CD4-positive, alpha-beta T cell treated with Interleukin-6 for 4 hours (primary cell): Measurements from ENCODE around the gene DNAJA1.
"Not testable (repeated sequence)": the region's sequence is repeated elsewhere in the genome, so short reads cannot be mapped to it uniquely, and the experiment has no call there.

Experiments used
- DNase-seq: peaks from one replicate; pipeline ENCODE4 v3.0.0-alpha.2; 2020; ENCODE audit warnings: mixed read lengths

Gene DNAJA1

DNA sequence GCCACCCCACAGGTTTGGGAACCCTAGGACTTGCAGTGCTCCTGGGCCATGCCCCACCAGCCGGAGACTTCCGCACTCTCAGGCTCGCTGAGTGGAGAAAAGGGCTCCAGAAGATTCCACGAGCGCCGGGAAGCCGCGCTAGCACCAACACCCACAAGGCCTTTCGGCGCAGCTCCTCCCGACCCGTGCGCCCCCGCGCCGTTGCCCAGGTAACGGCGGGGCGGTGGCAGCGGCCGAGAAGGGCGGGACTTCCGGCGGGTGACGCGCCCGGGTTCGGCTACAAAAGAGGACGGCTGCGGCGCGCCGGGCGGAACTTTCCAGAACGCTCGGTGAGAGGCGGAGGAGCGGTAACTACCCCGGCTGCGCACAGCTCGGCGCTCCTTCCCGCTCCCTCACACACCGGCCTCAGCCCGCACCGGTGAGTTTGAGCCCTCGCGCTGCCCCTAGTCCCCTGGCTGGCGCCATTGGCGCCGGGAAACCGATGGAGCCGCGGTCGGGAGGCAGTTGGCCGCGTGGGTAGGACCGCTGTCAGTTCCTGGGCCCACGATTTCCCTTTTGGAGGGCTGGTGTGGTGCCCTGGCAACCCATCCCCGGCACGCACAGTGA lies at the start of gene DNAJA1:
DNAJA1 (plus strand) TSS at position 308 of the 606 bp plus-strand sequence. CDS start 1,212 bp downstream, outside the sequence.
- DNase-seq: peak; percentile 94

DNA sequence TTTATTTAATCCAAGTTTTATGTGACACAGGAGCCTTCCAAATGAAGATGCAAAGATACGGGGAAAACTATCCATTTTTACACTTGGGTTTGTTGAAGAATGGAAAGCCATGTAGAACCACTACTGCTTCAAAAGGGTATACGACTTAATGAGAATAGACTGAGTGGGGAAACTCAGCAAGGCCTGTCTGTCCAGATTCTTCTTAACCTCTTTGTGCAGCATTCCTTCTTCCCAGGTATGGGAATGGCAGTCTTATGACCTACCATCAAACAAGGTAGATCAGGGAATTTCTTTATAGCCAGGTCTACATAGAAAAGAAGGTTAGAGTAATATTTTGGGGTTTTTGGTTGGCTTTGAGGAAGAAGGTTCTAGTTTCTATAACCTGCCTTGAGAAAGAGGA lies 47.0 kb upstream of the DNAJA1 start:
- no peak for DNase-seq

DNA sequence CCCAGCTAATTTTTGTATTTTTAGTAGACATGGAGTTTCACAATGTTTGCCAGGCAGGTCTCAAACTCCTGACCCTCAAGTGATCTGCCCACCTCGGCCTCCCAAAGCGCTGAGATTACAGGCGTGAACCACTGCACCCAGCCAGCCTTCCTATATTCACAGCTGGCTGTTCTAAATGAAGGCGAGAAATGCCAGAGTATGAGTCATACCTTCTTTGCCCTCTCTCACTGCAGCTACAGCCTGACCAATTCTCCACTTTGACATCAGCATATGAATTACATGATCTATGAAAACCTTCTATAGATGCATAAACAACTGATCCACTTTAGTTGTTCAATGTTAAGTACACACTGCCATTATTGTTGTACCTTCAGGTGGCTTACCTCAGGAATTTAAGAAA lies 38.1 kb upstream of the DNAJA1 start:
- DNase-seq: no peak

DNA sequence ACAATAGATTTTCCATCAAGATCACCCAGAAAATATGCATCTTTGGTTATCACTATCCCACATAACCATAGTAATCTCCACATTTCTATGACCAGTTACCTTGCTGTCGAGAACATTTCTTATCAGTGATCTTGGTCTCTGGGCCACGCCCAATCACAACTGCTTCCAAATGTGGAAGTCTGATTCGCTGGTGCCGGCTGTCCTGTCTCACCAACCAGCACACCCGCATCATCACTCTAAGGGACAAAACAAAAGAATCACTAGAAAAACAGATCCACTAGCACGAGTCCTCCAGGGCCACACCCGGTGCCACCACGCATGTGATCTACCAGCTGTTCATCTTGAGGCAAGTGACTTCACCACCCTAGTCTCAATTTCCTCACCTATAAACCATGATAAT lies 35.4 kb upstream of the DNAJA1 start:
- no peak for DNase-seq

DNA sequence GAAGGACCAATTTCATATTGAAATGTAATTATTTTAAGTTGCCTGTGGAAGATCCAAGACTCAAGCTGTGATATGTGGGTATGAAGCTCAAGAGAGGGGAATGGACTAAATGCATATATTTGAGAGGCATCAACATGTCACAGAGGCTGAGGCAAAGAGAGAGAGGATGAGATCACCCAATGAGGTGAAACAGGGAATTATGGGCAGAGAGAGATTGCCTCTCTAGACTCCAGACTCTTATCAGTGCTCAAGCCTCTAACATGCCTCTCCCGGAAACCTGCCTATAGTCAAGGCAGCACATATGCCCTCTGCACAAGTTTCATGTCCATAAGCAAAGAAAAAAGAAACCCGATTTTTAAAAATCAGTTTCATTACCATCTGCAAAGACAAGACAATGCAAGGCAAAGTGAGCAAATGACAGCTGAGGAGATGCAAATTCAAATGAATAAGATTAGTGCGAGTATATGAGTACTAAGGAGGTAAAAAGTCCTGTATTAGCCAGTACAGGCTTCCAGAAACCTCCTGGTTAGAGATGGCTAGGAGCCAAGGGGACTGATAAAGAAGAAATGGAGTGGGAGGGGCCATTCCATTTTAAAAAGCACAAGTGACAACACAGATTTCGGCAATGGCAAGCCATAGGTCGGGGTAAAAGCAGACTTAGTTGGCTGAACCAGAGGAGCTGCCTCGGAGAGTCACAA lies 33.0 kb upstream of the DNAJA1 start:
- DNase-seq: no peak

DNA sequence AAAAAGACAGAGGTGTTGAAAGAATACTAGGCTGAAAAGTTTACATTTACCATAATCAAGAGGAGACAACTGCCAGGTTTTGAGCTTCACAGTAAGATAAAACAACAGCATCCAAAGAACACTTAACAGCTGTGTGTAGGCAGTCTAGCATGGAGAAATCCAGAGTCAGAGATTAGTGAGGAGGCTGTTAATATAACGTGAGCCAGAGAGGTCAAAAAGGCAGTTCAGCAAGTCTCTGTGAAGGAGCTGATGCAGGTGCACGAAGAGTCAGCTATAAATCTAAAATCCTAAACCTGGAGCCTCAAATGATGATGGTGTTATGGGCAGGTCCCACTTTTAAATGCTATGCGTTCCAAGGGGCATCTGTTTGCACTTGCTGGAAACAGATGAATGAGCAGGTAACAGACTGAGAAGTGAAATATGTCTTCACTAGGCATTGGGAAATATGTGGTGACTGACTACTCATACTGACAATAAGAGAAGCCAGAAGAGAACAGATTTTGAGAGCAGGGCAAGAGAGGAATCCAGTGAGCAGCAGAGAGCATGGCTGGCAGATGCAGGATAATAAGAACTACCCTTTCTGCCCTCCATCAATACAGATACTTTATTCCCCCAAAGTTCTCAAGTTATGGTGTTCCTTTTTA lies 32.4 kb upstream of the DNAJA1 start:
- no peak for DNase-seq

DNA sequence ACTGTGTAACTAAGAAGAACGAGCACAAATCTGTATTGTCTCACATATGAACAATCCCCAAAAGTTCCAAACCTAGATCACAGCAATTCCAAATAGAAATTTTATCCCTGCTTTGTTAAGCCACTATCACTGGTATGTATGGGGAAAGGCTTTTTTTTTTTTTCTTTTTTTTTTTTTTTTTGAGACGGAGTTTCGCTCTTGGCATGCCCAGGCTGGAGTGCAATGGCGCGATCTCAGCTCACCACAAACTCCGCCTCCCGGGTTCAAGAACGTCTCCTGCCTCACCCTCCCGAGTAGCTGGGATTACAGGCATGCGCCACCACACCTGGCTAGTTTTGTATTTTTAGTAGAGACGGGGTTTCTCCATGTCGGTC lies 24.4 kb upstream of the DNAJA1 start:
- DNase-seq: peak; percentile 7

DNA sequence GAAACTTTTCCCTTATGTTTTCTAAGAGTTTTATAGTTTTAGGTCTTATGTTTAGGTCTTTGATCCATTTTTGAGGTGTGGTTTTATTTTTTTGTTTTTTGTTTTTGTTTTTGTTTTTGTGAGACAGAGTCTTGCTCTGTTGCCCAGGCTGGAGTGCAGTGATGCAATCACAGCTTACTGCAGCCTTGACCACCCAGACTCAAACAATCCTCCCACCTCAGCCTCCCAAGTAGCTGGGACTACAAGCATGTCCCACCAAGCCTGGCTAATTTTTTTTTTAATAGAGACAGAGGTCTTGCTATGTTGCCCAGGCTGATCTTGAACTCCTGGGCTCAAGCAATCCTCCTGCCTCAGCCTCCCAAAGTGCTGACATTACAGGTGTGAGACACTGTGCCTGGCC lies 19.7 kb upstream of the DNAJA1 start:
- DNase-seq: not testable (repeated sequence)

DNA sequence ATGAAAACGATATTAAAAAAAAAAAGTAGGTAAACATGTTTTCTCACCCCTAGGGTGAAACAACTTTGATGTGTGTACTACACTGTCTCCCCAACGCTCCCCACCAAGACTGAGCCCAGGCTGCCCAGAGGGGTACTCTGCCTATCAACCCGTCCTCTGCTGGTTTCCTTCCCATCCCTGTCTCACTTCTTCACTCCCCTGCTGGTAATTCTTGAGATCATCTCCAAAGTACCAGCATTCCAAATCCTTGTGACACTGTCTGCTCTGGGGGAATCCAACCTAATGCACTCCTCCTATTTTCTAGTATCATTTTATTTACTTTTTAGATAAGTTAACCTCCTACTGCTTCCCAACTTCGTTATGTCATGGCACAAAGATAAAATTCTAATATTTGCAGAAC lies 17.3 kb upstream of the DNAJA1 start:
- DNase-seq: no peak

DNA sequence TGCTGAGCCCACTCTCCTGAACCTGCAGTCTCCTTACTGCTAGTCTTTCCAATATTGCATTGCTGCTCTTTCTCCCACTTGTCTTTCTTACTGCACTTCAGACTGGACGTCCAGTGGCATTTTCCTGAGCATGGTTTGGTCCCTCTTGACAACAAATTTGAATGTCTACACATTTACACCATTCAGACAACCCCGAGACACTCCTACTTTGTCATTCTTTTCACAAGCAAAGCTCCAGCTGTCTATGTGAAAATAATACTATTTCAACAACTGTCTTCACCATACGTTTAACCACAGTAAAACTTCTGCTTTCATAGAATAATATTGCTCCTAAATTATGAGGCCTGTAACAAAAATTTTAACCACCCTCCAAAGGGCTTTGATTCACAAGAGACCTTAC lies 13.2 kb upstream of the DNAJA1 start:
- DNase-seq: no peak

DNA sequence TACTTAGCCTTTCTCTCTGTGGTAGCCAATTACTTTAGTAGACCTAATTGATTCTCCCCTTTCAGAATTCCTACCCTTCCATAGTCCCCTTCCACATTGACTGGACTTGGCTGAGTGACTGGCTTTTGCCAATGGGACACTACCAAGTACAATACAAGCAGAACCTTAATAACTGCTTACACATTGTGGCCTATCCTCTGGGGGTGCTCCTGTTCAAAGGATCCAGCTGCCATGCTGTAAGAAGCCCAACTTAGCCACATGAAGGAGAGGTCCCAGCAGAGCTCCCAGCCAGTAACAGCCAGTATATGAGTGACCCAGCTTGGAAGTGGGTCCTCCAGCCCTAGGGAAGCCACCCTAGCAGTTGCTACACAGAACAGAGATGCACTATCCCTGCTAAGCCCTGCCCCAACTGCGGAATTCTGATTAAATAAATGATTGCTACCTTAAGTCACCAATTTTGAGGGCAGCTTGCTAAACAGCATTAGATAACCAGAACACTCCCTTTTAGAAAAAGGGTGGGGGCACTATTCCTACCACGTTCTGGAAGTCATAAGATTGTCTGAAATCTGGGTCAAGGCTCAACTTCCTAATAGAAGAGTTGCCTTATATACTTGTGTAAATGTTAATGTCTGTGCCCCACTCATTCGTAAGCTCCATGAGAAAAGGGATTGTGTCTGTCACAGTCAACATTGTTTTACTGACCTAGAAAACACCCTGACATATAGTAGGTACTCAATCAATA lies 12.6 kb upstream of the DNAJA1 start:
- DNase-seq: no peak

DNA sequence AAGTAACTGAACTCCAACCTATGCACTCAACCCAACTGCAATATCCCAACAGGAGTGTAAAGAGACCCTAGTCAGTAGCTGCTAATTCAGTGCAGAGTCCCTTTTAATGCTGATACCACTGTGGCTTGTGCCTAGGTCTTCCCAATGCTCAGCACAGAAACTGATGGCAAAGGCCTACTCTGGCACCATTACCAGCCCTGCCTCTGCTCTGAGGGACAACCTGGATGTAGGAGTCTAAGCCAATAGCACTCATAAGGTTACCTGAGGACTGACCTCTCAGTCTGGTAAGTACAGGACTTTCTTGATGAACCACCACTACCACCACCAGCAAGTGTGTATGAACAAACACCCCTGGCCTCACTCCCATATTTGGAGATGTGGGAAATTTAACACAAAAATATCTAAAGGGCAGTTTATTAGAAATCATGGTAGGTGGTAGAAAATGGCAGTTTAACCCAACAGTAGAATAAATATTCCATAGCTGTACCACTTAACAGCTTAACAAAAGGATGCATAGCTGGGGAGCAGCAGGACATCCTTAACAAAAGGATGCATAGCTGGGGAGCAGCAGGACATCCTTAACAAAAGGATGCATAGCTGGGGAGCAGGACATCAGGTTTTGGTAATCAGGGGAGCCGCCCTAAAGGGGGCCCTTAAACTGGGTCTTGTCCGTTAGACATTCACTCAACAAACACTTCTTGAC lies 11.0 kb upstream of the DNAJA1 start:
- DNase-seq: no peak

DNA sequence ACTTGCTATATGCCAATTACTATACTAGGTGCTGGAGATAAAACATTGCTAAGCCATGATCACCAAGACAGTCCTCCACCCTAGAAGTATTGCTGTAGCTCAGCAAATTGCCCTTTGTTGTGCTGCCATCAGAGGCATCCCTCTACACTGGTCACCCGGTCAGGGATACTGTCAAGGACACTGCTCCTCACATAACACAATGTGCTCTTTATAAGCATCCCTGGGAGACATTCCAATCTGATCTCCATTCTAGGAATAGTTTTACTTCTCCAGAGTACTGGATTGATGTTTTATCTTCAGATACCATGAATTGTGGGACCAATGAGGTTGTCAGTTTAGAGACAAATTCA lies 10.4 kb upstream of the DNAJA1 start:
- DNase-seq: no peak

DNA sequence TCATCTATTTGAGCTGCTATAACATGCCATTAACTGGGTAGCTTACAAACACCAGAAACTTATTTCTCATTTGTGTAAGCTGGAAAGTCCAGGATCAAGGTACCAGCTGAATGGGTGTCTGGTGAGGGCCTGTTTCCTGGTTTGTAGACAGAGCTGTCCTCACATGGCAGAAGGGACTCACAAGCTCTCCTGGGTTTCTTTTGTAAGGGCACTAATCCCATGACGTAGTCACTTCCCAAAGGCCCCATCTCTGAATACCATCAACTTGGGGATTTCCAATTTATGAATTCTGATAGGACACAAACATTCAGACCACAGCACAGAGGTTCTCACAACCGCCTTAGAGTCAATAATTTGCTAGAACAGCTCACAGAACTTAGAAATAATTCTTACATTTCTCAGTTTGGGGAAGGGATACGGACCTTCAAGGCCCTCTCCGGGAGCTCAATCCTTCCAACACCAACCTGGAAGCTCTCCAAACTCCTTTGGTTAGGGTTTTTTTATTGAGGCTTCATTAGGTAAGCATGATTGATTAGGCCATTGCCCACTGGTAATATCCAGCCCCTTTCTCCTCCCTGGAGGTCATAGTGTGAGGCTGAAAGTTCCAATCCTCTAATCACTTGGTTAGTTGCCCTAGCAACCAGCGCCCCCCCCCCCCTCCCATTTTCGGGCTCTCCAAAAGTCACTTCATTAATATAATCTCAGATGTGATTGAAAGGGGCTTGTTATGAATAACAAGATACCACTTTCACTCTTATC lies 7.6 kb upstream of the DNAJA1 start:
- DNase-seq: no peak

DNA sequence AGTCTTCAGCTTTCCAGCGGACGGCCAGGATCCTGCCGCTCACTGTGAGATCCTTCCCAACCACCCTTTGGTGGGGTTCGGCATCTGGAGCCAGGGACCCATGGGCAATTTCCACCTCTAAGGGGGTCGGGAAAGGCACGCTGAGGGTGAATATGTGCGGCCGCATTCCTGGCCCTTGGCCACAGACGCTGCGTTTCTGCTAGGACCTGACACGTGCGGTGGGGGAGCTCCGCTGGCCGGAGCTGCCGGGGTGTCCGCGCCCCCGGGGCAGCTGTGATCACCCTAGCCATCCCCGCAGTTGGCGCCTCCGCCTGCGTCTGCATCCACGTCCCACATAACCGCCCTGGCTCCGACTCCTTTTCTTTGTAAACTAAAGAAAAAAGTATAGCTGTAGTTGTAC lies 5.3 kb upstream of the DNAJA1 start:
- no peak for DNase-seq

DNA sequence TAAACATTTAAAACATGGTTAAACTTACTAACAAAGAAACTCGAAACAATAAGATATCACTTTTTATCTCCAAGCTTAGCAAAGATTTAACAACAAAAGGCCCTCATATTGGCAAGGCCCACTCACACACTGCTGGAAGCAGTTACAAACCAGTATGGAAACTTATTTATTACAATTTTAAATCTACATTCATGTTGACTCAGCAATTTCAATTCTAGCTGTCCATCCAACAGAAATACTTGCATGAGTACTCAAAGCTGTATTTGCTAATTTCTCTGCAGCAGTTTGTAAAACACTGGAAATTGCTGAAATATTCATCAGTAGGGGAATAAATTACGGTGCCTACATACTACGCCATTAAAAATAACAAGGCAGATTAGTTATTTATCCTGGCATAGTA lies 2.8 kb upstream of the DNAJA1 start:
- DNase-seq: no peak

DNA sequence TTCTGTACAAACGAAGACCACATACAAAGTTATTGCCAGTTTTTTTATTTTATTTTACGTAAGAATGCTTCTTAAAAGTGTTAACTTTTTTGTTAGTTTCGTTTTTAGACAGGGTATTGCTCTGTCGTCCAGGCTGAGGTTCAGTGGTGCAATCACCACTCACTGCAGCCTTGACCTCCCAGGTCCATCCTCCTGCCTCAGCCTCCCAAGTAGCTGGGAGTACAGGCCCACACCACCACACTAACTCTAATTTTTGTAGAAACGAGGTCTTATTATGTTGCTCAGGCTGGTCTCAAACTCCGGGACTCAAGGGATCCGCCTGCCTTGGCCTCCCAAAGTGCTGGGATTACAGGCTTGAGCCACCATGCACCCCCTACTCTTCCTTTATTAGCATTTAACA lies 2.3 kb upstream of the DNAJA1 start:
- DNase-seq: no peak

DNA sequence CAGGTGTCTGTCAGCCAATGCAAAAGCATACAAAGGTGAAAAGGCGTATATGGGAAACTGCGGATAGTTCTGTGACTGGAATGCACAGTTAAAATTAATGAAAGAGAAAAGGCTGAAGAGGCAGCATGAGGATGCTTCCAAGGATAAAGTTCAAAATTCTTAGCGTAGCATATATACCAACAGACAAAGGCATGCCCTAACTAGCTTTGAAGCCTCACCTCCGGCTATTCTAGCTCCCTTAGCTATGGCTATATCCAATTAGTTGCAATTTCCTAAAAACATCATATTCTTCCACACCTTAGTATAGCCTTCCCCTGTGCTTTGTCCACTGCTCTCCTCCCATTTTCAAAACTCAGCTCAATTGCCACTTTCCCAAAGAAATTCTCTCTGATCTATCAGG lies 1.4 kb upstream of the DNAJA1 start:
- DNase-seq: no peak

DNA sequence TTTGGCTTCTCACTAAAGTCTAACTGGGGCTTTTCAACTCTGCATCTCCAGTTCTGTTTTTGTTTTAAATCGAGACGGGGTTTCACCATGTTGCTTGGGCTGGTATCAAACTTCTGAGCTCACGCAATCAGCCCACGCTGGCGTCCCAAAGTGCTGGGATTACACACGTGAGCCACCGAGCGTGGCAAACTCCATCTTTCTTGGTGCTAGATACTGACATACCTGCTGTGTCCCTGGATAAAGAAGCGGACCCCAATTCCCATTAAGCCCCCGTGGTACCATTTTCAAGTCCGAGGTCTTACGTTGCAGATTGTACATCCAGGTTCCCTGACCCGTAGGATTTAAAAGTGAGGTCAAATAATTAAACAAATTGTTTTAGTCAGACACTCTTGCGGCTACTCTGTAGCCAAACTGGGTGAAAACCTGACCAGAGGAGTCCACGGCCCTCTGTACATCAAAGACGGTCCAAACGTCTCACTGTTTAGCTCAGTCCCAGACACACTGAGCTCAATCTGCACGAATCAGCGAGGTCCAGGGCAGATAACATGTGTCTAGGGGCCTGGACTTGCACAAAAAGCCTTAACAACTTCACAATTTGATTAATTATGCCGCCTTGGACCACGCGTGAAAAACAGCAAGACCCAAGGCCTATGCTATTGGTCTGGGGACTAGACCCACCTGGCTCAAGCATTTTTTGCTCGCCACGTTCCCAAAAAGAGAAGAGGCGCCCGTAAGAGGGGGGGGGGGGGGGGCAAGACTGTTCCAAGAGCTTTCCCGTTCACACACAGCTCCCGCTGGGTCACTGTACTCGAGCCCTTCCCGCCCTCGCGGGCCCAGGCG lies 727 bp upstream of the DNAJA1 start:
- DNase-seq: no peak

DNA sequence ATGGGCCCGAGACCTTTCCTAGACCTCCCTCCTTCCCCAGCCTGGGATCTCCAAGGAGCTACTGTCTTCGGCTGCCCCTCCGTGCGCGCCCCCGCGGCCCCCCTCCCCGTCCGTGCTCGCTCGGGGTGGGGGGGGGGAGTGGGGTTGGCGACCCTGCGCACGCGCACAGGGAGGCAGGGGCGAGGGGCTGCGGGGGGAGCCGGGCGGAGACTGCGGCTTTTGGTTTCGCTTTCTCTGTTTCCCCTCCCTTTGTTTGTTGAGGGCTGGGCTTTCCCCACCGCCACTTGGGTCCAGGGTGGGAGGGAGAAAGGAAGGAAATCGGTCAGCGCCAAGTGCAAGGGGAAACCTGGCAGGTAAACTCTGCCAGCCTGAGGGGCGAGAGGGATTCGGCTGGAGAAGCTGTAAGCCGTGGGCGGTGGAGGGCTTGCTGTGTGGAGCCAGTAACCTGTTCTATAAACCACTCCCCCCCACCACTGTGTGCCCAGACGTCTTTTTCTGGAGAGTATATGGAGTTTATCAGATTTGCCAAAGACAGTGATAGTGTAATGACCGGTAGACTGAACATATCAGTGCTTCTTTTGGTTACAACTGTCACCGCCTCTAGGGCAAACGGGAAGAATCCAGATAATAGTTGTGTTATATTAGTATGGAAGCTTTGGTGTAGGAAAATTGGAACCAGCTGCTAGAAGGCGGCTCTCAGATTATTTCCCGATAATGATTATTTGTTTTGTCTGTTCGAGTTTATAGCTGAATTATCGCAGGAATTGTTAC lies 684 bp downstream of the DNAJA1 start:
- DNase-seq: peak; percentile 85
